Fibroblast of lung (primary cell): ENCODE results near the gene SPDYE6.

Experiments used
- CTCF ChIP-seq, 2 donors: IDR thresholded peaks in 1 of 2; conservative IDR thresholded peaks in 1 of 2; 1 replicate in 1 of 2; 2 replicates in 1 of 2; pipeline ENCODE4 v1.5.1; 2011 to 2012; ENCODE audit warnings: low read length in 2 of 2, control low read depth in 1 of 2, inconsistent platforms in 1 of 2, low read depth in 1 of 2, mild to moderate bottlenecking in 1 of 2
- EZH2 ChIP-seq: IDR thresholded peaks from 2 replicates; pipeline ENCODE4 v1.5.1; 2012; ENCODE audit warnings: low read length, control low read depth, mild to moderate bottlenecking; ENCODE audit errors: missing control alignments

- TF ChIP-seq CTCF (conservative IDR thresholded peaks at IDR 0.05 in 1 of 2, IDR thresholded peaks at IDR 0.05 in 1 of 2; ENCODE audit: low read depth in 1 of 2, low read length in 2 of 2) (no peak), EZH2 (no peak)
Observed at GRCh38 chr7:102319671-102320070, 36.6 kb downstream of the SPDYE6 start.
